Pancreas (tissue), 10 donors: ENCODE data around the gene CDH4. TPM values are rescaled to one million over a fixed set of nuclear protein-coding genes. Genes with fewer than 3 reads are reported as not detected.

Source experiments
- ATAC-seq, 4 donors: fragments of 200-7000 bp; cut with Tn5 transposase; one replicate each; pipeline versions ENCODE4 v1.8.0 to v1.9.1; 2020; ENCODE audit warnings: mild to moderate bottlenecking in 4 of 4, moderate library complexity in 4 of 4
- DNase-seq, 6 donors: peaks; one replicate each; pipeline ENCODE4 v3.0.0-alpha.2; 2020
- FAIRE-seq: peaks from 2 replicates; lab custom pipeline; 2012; peaks lifted over from hg19 to GRCh38; lab: Jason Lieb, UNC
- H3K27ac ChIP-seq, 4 donors: fragments of 200-600 bp; sonication (generic); 1 replicate in 3 of 4; 2 replicates in 1 of 4; pipeline versions ENCODE4 v1.5.0 to v1.8.0; 2020
- H3K27me3 ChIP-seq, 4 donors: fragments of 200-600 bp; one replicate each; pipeline ENCODE4 v1.8.0; 2021
- H3K36me3 ChIP-seq, 3 donors: fragments of 200-600 bp; sonication (generic) in 1 of 3; one replicate each; pipeline versions ENCODE4 v1.5.0 to v1.8.0; 2020 to 2021
- H3K4me1 ChIP-seq, 3 donors: fragments of 200-600 bp; one replicate each; pipeline ENCODE4 v1.8.0; 2021
- H3K4me3 ChIP-seq, 4 donors: fragments of 200-600 bp; sonication (generic) in 2 of 4; one replicate each; pipeline versions ENCODE4 v1.5.0 to v1.8.0; 2020 to 2021
- H3K9me3 ChIP-seq, 4 donors: fragments of 200-600 bp; one replicate each; pipeline ENCODE4 v1.8.0; 2021
- CTCF ChIP-seq, 4 donors: fragments of 200-600 bp; sonication (generic) in 3 of 4; IDR thresholded peaks; one replicate each; pipeline versions ENCODE4 v1.5.0 to v1.8.0; 2021; ENCODE audit warnings: antibody characterized with exemption in 4 of 4
- WGBS, 2 donors: extraction: QIAGEN DNeasy Blood & Tissue Kit; methylation state at CpG; one replicate each; pipeline ENCODE4 v1.1.7; 2013; 5-methylcytosine and 5-hydroxymethylcytosine counted together
- intact Hi-C, 3 donors: fragments of 100-400 bp; cut with DNase I; formaldehyde crosslinking; loops; one replicate each; pipeline versions ENCODE4 v1.11.1 to v1.14.2; 2022
- polyA plus RNA-seq, 2 donors: library from polyadenylated mRNA; stranded (reverse); fragments of 200-250 nt; gene quantifications; one replicate each; pipeline ENCODE4 v1.2.3, GENCODE V29; 2013
- total RNA-seq, 6 donors: library from RNA; stranded (reverse); fragmentation: NEBNext Ultra II Directional in 4 of 6; extraction: Animal tissue kit (Norgen Biotek cat#: 25700) in 4 of 6; gene quantifications; one replicate each; pipeline versions ENCODE4 v1.2.1 to v1.2.4, GENCODE V29; 2021 to 2023
- donor health status: healthy with polysubstance abuse.
- donor health status: DM: no; HTN: no; CAD: no; lungs with moderate emphysema.
- donor health status: DM: no; HTN: no; CAD: no.
- donor health status: control.
- donor health status: control.
- donor health status: Bipolar disorder and iron deficiency.
- donor health status: DM: yes; HTN: yes; CAD: no.
- donor health status: DM: no; HTN: no; CAD: no.
- donor health status: DM: no; HTN: no; CAD: no.
- donor health status: DM: yes; HTN: yes; CAD: no.

The CDH4 gene
- total and polyA plus RNA-seq, 8 donors, result 0.04 to 1.4 (median 0.27) TPM

GRCh38 chr20:61839912-61840778 lies 588.1 kb downstream of the CDH4 start:
- TF ChIP-seq CTCF (IDR thresholded peaks at IDR 0.05), result no peak
- FAIRE-seq, result no peak
- Histone ChIP-seq H3K9me3 (no peaks in the 10 kb centered on the region), H3K27ac (no peak overlapping the region), H3K4me1 (no peaks in the 10 kb centered on the region), H3K27me3 (no peaks in the 10 kb centered on the region), H3K36me3 (no peaks in the 10 kb centered on the region), H3K4me3 (no peak overlapping the region)
- ATAC-seq, result no peak
- WGBS, 2 donors, result 69 to 73% methylated on average over 26 of the region's 26 CpGs
- DNase-seq, result peak in 3 of 6 donors; percentile 7 to 27 (median 16)
- intact Hi-C loops, result no loop called here

- Histone ChIP-seq H3K4me1 (no peaks in the 10 kb centered on the region), H3K9me3 (no peaks in the 10 kb centered on the region), H3K27ac (no peak overlapping the region), H3K27me3 (no peaks in the 10 kb centered on the region), H3K4me3 (no peak overlapping the region), H3K36me3 (no peaks in the 10 kb centered on the region)
- intact Hi-C loops, result no loop called here
- 70 to 79% methylated on average over 26 of the region's 26 CpGs for WGBS, 2 donors
- ATAC-seq (no peak), DNase-seq (peak in 2 of 6 donors; percentile 18 to 32), FAIRE-seq (no peak)
- no peak for TF ChIP-seq CTCF (IDR thresholded peaks at IDR 0.05)
Observed at GRCh38 chr20:61840779-61841455, 588.9 kb downstream of the CDH4 start.

GRCh38 chr20:61841551-61841950 lies 589.5 kb downstream of the CDH4 start:
- DNase-seq, result peak in 2 of 6 donors; percentile 16 to 40

GRCh38 chr20:61841966-61842365 lies 589.9 kb downstream of the CDH4 start:
- no peaks in the 10 kb centered on the region for H3K36me3 ChIP-seq
- H3K27me3 ChIP-seq, result no peaks in the 10 kb centered on the region
- H3K4me3 ChIP-seq, result no peak overlapping the region
- 34 to 36% methylated on average over 9 of the region's 9 CpGs for WGBS, 2 donors
- no peaks in the 10 kb centered on the region for H3K4me1 ChIP-seq
- ATAC-seq (no peak), FAIRE-seq (no peak), DNase-seq (peak in 3 of 6 donors; percentile 6 to 45 (median 19))
- intact Hi-C loops, result no loop called here
- no peak overlapping the region for H3K27ac ChIP-seq
- H3K9me3 ChIP-seq, result no peaks in the 10 kb centered on the region
- no peak for TF ChIP-seq CTCF (IDR thresholded peaks at IDR 0.05)

More at GRCh38 chr20:61841551-61841950, 589.5 kb downstream of the CDH4 start:
- Histone ChIP-seq H3K4me1 (no peaks in the 10 kb centered on the region), H3K27ac (no peak overlapping the region), H3K4me3 (no peak overlapping the region), H3K36me3 (no peaks in the 10 kb centered on the region), H3K9me3 (no peaks in the 10 kb centered on the region), H3K27me3 (no peaks in the 10 kb centered on the region)
- intact Hi-C loops, result no loop called here
- FAIRE-seq, result no peak
- TF ChIP-seq CTCF (IDR thresholded peaks at IDR 0.05), result no peak
- ATAC-seq, result no peak
- WGBS, 2 donors, result 66 to 87% methylated on average over 18 of the region's 18 CpGs
